Fibroblast of mammary gland (primary cell): ENCODE data around the gene PAK1IP1.

ENCODE experiments used
- DNase-seq: peaks from one replicate; pipeline ENCODE4 v3.0.0-alpha.2; 2010; ENCODE audit warnings: low read depth
- H3K4me3 ChIP-seq: 2 replicates; pipeline ENCODE4 v1.5.1; 2011; ENCODE audit warnings: low read depth, mild to moderate bottlenecking, low read length, moderate library complexity; ENCODE audit not compliant: control insufficient read depth
- TF ChIP-seq, protein P1 (sequence below): conservative IDR thresholded peaks from 2 replicates; pipeline ENCODE4 v1.5.1; 2011; ENCODE audit warnings: low read depth, low read length, inconsistent platforms; ENCODE audit not compliant: control insufficient read depth, insufficient read depth

Gene PAK1IP1

DNA sequence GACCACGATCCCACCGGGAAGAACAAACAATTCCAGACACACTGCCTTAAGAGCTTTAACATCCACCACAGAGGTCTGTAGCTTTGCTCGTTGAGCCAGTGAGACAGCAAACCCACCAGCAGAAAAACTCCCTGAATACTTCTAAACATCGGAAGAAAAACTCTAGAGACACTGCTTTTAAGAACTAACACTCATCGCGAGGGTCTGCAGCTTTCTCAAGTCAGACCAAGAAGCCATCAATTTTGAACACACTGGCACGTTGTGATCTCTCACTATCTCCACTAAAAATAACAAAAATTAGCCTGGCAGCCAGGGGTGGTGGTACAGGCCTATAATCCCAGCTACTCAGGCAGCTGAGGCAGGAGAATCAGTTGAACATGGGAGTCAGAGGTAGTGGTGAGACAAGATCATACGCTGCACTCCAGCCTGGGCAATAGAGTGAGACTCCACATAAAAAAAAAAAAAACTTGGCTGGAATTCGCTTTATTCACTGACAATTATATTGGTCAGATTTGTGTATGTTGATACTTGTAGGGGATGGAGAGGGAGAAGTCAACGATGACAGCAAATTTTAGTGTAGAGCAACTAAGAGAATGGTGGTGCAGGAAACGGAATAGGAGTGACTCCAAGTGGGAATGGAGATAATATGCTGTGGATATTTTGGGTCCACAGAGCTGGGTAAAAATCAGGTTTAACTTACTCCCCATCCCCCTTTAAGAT, 27.2 kb downstream of the PAK1IP1 start:
- TF ChIP-seq, protein P1, sequence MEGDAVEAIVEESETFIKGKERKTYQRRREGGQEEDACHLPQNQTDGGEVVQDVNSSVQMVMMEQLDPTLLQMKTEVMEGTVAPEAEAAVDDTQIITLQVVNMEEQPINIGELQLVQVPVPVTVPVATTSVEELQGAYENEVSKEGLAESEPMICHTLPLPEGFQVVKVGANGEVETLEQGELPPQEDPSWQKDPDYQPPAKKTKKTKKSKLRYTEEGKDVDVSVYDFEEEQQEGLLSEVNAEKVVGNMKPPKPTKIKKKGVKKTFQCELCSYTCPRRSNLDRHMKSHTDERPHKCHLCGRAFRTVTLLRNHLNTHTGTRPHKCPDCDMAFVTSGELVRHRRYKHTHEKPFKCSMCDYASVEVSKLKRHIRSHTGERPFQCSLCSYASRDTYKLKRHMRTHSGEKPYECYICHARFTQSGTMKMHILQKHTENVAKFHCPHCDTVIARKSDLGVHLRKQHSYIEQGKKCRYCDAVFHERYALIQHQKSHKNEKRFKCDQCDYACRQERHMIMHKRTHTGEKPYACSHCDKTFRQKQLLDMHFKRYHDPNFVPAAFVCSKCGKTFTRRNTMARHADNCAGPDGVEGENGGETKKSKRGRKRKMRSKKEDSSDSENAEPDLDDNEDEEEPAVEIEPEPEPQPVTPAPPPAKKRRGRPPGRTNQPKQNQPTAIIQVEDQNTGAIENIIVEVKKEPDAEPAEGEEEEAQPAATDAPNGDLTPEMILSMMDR, result no peak
- DNase-seq, result no peak
- peak overlapping the region; percentile 86 for H3K4me3 ChIP-seq

DNA sequence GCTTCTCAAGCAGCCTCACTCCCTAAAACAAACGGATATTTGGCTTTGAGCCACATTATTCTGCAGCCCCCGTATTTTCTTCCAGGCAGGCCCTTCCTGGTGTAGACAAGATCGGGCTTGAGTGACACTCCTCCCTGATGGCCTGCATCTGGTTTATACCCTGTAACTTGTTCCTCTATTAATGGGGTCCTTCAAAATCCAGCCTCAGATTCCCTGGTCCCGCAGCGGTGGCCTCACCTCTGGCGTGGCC, 27.7 kb downstream of the PAK1IP1 start:
- DNase-seq, result no peak
- H3K4me3 ChIP-seq, result peak overlapping the region; percentile 86

GRCh38 chr6:10722820-10723566, 28.2 kb downstream of the PAK1IP1 start, which contains the start of gene TMEM14C:
TMEM14C (plus strand) TSS chr6:10723070; CDS start chr6:10724614, 1,544 bp downstream.
- peak within 1 kb of the TSS; percentile 86 for H3K4me3 ChIP-seq

More for the DNA sequence above, 27.7 kb downstream of the PAK1IP1 start:
- TF ChIP-seq, protein P1, result no peak

DNA sequence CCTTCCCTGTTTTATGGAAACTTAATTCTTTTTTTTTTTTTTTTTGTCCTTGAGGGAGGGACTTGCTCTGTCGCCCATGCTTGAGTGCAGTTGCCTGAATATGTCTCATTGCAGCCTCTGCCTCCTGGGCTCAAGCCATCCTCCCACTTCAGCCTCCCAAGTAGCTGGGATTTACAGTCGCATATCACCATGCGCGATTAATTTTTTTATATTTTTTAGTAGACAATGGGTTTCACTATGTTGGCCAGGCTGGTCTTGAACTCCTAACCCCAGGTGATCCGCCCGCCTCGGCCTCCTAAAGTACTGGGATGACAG, 28.8 kb downstream of the PAK1IP1 start:
- TF ChIP-seq, protein P1, result no peak
- DNase-seq, result no peak
- peak overlapping the region; percentile 86 for H3K4me3 ChIP-seq

More at GRCh38 chr6:10722820-10723566, 28.2 kb downstream of the PAK1IP1 start, which contains the start of gene TMEM14C:
- TF ChIP-seq, protein P1, result no peak
- peak; percentile 99 for DNase-seq

- DNase-seq, result no peak
- TF ChIP-seq, protein P1, result no peak
- H3K4me3 ChIP-seq, result no peak overlapping the region
Measured at GRCh38 chr6:10725044-10725443, 30.3 kb downstream of the PAK1IP1 start.

DNA sequence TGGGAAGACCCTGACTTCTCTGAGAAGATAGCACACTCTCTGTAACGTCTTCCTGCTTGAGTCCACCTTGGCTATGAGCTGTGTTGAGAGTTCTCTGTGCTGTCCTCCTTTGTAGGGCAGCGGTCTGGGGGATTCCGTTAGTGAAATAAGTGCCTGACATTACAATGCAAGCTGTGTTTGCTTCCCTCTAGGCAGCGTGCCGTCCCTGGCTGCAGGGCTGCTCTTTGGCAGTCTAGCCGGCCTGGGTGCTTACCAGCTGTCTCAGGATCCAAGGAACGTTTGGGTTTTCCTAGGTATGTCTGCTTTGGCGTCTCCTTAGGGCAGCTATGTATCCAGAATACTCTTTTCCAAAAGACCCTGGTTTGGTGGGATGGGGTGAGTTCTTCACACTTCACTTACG, 30.9 kb downstream of the PAK1IP1 start:
- TF ChIP-seq, protein P1, result no peak
- no peak overlapping the region for H3K4me3 ChIP-seq
- DNase-seq, result no peak
